Measurements from ENCODE around the gene LY6G5B.
A peak's percentile ranks its signal among the peaks of the same experiment; 100 is the strongest.

Gene LY6G5B, protein sequence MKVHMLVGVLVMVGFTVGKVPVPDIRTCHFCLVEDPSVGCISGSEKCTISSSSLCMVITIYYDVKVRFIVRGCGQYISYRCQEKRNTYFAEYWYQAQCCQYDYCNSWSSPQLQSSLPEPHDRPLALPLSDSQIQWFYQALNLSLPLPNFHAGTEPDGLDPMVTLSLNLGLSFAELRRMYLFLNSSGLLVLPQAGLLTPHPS

DNA sequence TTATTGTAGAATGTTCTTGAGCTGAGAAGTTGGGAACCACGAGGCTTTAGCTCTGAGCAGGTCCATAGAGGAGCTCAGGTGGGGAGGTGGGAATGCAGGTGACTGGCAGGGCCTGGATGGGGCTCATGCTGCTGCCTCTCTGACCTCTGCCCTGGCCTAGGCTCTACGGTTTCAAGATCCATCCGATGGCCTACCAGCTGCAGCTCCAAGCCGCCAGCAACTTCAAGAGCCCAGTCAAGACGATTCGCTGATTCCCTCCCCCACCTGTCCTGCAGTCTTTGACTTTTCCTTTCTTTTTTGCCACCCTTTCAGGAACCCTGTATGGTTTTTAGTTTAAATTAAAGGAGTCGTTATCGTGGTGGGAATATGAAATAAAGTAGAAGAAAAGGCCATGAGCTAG lies at the start of gene LY6G5B:
Gene LY6G5B, plus strand, starts transcription at position 301 of the 400 bp plus-strand sequence. CDS start 975 bp downstream, outside the sequence.
- DNase-seq (ENCODE audit: low read depth): no peak

GRCh38 chr6:31620586-31621319 lies 49.0 kb upstream of the LY6G5B start, which contains the start of gene PRRC2A:
TSS of gene PRRC2A (plus strand) at chr6:31620715. CDS start at chr6:31622790, 2,075 bp downstream.
- DNase-seq (ENCODE audit: low read depth): no peak

GRCh38 chr6:31621320-31621939 lies 48.3 kb upstream of the LY6G5B start:
- no peak for DNase-seq (ENCODE audit: low read depth)

- no peak for DNase-seq (ENCODE audit: low read depth)
Observed at GRCh38 chr6:31621991-31622390, 47.8 kb upstream of the LY6G5B start.

- no peak for DNase-seq (ENCODE audit: low read depth)
Observed at GRCh38 chr6:31622684-31623091, 47.1 kb upstream of the LY6G5B start.

- DNase-seq (ENCODE audit: low read depth): no peak
Observed at GRCh38 chr6:31624070-31624469, 45.7 kb upstream of the LY6G5B start.

GRCh38 chr6:31626952-31627351 lies 42.8 kb upstream of the LY6G5B start:
- no peak for DNase-seq (ENCODE audit: low read depth)

DNA sequence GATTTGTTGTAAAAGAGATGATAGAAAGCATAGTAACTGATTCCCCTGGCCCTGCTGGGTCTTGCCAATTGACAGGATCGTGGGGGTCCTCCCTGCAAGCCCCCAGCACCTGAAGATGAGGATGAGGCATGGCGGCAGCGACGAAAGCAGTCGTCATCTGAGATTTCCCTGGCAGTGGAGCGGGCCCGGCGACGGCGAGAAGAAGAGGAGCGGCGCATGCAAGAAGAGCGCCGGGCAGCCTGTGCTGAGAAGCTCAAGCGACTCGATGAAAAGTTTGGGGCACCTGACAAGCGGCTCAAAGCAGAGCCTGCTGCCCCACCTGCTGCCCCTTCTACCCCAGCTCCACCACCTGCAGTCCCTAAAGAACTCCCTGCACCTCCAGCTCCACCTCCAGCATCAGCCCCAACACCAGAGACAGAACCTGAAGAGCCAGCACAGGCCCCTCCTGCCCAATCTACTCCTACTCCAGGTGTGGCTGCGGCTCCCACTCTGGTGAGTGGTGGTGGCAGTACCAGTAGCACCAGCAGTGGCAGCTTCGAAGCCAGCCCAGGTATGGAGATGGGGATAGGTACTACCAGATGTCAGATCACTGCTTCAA lies 42.0 kb upstream of the LY6G5B start:
- no peak for DNase-seq (ENCODE audit: low read depth)

- DNase-seq (ENCODE audit: low read depth): no peak
Observed at GRCh38 chr6:31629014-31629413, 40.8 kb upstream of the LY6G5B start.

GRCh38 chr6:31630177-31630934 lies 39.4 kb upstream of the LY6G5B start:
- DNase-seq (ENCODE audit: low read depth): no peak

- no peak for DNase-seq (ENCODE audit: low read depth)
Observed at GRCh38 chr6:31631209-31631608, 38.6 kb upstream of the LY6G5B start.

DNA sequence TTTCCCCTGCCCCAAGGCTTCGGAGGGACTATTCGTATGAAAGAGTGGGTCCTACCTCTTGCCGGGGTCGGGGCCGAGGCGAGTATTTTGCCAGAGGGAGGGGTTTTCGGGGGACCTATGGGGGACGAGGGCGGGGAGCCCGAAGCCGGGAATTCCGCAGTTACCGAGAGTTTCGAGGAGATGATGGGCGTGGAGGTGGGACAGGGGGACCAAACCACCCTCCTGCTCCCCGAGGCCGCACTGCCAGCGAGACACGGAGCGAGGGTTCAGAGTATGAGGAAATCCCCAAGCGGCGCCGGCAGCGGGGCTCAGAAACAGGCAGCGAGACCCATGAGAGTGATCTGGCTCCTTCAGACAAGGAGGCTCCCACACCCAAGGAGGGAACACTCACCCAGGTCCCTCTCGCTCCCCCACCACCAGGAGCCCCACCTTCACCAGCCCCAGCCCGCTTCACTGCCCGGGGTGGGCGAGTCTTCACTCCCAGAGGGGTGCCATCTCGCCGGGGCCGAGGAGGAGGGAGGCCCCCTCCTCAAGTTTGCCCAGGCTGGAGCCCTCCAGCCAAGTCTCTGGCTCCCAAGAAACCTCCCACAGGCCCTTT lies 38.0 kb upstream of the LY6G5B start:
- DNase-seq (ENCODE audit: low read depth): no peak

DNA sequence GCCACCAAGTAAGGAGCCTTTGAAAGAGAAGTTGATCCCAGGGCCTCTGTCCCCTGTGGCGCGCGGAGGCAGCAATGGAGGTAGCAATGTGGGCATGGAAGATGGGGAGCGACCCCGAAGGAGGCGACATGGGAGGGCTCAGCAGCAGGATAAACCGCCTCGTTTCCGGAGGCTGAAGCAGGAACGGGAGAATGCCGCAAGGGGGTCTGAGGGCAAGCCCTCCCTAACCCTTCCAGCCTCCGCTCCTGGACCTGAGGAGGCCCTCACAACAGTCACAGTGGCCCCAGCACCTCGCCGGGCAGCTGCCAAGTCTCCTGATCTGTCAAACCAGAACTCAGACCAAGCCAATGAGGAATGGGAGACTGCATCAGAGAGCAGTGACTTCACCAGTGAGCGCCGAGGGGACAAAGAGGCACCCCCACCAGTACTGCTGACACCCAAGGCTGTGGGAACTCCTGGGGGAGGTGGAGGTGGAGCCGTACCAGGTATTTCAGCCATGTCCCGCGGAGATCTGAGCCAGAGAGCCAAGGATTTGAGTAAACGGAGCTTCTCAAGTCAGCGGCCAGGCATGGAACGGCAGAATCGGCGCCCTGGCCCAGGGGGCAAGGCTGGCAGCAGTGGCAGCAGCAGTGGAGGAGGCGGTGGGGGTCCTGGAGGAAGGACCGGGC lies 37.4 kb upstream of the LY6G5B start:
- DNase-seq (ENCODE audit: low read depth): no peak

GRCh38 chr6:31633447-31633846 lies 36.3 kb upstream of the LY6G5B start:
- no peak for DNase-seq (ENCODE audit: low read depth)

DNA sequence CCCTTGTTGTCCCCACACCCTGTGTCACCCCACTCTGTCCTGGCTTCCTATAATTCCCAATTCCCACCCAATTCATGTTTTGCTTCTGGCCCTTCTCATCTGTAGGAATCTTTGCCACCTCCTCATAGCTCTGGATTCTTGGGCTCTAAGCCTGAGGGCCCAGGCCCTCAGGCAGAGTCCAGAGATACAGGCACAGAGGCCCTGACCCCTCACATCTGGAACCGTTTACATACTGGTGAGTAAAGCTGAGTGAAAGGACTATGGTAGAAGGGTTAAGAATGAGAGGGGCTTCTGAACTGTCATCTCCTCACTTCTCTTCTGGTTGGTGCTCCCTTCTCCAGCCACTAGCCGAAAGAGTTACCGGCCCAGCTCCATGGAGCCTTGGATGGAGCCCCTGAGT lies 35.6 kb upstream of the LY6G5B start:
- no peak for DNase-seq (ENCODE audit: low read depth)

GRCh38 chr6:31634969-31635575 lies 34.7 kb upstream of the LY6G5B start:
- no peak for DNase-seq (ENCODE audit: low read depth)

DNA sequence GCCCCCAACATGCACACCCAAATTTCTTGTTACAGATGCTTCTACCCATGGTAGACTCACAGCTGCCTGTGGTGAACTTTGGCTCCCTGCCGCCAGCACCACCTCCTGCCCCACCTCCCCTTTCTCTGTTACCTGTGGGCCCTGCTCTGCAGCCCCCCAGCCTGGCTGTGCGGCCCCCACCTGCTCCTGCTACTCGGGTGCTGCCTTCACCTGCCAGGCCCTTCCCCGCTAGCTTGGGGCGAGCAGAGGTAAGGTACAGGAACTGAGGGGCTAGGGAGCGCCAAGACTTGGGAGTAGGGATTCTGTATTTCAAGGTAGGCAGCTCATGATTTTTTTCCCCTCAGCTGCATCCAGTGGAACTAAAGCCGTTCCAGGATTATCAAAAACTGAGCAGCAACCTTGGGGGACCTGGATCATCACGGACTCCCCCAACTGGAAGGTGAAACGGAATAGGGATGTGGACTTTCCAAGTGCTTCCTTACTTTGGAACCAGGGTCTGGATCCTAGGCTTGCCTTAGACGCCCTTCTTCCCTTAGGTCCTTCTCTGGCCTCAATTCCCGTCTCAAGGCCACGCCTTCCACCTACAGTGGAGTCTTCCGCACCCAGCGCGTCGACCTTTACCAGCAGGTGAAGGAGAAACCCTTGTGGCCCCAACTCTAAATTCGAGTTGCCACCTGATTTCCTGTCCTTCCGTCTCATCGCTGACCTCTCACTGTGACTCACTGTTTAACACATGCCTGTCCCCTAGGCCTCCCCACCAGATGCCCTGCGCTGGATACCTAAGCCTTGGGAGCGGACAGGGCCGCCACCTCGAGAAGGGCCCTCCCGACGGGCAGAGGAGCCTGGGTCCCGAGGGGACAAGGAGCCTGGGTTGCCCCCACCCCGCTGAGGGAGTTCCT lies 32.8 kb upstream of the LY6G5B start:
- DNase-seq (ENCODE audit: low read depth): no peak

- no peak for DNase-seq (ENCODE audit: low read depth)
Observed at GRCh38 chr6:31639043-31639442, 30.7 kb upstream of the LY6G5B start.

DNA sequence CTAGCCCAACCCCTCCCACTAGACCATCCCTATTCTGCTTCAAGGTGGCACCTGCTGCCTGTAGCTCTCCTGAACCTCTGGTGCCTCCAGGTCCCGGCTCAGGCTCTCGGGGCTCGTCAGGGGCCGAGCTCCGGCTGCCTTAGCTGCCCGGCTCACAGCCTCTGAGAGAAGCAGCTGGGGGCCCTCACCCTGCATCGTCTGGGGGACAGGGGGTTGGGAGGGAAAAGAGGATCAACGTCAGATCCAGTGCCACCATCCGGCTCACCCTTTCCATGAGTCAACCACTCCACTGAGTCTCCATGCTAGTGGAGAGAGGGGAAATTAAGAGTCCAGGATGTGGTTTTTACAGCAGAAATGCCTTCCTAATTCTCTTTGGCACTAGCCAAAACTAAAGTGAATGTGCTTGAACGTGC lies 30.3 kb upstream of the LY6G5B start:
- DNase-seq (ENCODE audit: low read depth): peak; percentile 85

- no peak for DNase-seq (ENCODE audit: low read depth)
Observed at GRCh38 chr6:31640612-31641011, 29.2 kb upstream of the LY6G5B start.

Data from iris pigment epithelial cell (primary cell).